Right lung (tissue), 5 donors: ENCODE results near the gene GIMAP4. TPM values are rescaled to one million over a fixed set of nuclear protein-coding genes. Genes with fewer than 3 reads are reported as not detected.
"Not testable (repeated sequence)": the region's sequence is repeated elsewhere in the genome, so short reads cannot be mapped to it uniquely, and the experiment has no call there.

Experiments
- DNase-seq, 2 donors: peaks; one replicate each; pipeline ENCODE4 v3.0.0-alpha.2; 2013
- polyA plus RNA-seq, 5 donors: library from polyadenylated mRNA; unstranded; fragments of 120-200 nt; gene quantifications; one replicate each; pipeline versions ENCODE4 v1.2.1 to v1.2.3, GENCODE V29; 2013; ENCODE audit warnings: inconsistent platforms in 1 of 5, low replicate concordance in 1 of 5; ENCODE audit not compliant: insufficient read length in 5 of 5, insufficient read depth in 1 of 5

The GIMAP4 gene
- polyA plus RNA-seq, 5 donors: 65.4 to 106 (median 78.0) TPM

DNA sequence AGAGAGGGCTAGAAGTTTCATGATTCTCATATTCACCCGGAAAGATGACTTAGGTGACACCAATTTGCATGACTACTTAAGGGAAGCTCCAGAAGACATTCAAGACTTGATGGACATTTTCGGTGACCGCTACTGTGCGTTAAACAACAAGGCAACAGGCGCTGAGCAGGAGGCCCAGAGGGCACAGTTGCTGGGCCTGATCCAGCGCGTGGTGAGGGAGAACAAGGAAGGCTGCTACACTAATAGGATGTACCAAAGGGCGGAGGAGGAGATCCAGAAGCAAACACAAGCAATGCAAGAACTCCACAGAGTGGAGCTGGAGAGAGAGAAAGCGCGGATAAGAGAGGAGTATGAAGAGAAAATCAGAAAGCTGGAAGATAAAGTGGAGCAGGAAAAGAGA, 5.3 kb downstream of the GIMAP4 start:
- DNase-seq: no peak

DNA sequence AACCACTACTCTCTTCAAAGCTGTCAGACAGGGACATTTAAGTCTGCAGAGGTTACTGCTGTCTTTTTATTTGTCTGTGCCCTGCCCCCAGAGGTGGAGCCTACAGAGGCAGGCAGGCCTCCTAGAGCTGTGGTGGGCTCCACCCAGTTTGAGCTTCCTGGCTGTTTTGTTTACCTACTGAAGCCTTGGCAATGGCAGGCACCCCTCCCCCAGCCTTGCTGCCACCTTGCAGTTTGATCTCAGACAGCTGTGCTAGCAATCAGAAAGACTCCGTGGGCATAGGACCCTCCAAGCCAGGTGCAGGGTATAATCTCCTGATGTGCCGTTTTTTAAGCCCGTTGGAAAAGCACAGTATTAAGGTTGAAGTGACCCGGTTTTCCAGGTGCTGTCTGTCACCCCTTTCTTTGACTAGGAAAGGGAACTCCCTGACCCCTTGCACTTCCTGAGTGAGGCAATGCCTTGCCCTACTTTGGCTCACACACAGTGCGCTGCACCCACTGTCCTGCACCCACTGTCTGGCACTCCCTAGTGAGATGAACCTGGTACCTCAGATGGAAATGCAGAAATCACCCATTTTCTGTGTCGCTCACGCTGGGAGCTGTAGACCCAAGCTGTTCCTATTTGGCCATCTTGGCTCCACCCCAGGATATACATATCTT, 12.9 kb downstream of the GIMAP4 start:
- not testable (repeated sequence) for DNase-seq

- no peak for DNase-seq
These were observed 13.6 kb downstream of the GIMAP4 start for GRCh38 chr7:150580638-150581394.

DNA sequence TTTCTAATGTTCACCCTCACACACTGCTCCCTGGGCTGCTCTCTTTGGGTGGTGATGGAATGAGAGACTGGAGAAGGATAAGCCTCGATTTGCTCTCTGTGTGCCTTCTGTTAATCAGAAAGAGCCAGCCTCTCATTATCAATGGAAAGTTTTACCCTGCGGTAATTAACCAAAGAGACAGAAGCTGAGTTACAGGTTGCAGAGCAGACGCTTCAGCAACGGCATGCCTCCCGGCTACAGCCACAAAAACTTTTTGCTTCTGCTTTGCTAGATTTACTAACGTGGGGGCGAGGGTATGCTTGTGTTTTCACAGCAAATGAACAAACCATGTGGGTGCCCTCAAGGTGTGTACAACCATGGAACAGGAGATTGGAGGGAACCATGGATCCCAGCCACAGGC, 18.0 kb downstream of the GIMAP4 start:
- no peak for DNase-seq

DNA sequence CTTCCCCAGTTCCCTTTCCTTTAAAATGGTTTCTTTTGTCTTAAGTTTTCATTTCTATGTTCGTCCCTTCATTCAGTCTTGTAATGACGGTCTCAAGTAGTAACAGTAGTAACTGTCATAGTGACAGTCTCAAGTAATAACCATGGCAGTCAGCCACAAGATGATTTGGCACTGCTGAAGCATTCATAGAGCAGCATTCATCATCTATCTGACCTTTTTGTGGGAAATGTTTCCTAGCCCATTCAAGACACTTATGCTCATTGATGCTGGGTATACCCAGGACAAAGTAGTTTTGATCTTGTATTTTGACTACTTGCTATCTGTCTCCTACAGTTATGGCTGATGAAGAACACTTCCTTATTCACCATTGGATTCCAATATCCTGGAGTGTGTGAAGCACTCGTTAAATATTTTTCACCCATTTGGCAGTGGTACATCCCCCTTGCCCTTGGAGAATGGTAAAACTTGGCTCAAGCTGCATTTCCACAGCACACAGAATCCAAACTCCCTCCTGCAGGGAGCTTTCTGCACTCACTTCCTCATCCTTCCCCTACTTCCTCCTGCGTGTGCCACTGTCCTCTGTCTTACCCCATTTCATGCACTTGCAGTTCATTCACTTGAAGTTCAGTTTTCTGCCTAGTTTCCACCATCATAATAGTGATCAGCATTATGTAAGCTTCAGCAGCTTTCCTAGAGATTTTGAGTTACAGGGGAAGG, 19.0 kb downstream of the GIMAP4 start:
- no peak for DNase-seq

DNA sequence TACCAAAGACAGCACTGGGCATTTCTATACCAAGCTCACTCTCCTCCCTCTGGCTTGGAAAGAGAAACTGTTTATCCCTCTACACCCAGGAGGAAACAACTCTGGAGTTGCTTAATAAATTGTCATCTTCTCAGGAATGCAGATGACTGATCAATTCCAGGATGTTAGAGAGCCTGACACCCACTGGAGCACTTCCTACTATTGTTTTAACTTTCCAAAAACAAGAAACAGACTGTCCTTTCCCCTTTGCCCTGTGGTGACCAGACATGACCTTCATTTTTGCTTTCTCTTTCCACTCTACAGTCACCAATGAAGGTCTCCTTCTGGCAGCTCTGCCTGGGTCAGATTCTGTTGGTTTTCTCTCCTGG, 19.6 kb downstream of the GIMAP4 start:
- peak; percentile 15 to 30 for DNase-seq

- no peak for DNase-seq
These were observed 20.4 kb downstream of the GIMAP4 start for GRCh38 chr7:150587551-150587950.

GRCh38 chr7:150594805-150595204, 27.6 kb downstream of the GIMAP4 start:
- DNase-seq: no peak

GRCh38 chr7:150595361-150595760, 28.2 kb downstream of the GIMAP4 start:
- no peak for DNase-seq

GRCh38 chr7:150603600-150603999, 36.4 kb downstream of the GIMAP4 start:
- DNase-seq: not testable (repeated sequence)

- no peak for DNase-seq
These were observed 43.0 kb downstream of the GIMAP4 start for GRCh38 chr7:150610233-150610632.

DNA sequence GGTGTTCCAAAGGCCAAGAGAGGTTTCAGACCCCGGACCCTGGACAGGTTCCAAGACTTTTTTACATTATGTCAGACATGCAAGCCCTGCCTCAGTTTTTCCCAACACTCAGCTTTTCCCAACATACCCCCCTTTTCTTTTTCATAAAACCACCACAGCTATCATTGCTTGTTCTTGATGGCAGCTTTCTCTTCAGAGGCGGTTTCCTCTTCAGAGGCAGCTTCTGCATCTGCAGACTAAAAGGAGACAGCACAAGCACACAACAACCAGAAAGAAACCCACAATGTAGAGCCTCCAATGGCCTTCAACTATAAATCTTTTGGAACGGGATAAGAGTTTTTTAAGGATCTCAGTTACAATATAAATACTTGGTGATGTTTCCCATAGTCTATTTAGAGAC, 45.7 kb downstream of the GIMAP4 start:
- DNase-seq: no peak

DNA sequence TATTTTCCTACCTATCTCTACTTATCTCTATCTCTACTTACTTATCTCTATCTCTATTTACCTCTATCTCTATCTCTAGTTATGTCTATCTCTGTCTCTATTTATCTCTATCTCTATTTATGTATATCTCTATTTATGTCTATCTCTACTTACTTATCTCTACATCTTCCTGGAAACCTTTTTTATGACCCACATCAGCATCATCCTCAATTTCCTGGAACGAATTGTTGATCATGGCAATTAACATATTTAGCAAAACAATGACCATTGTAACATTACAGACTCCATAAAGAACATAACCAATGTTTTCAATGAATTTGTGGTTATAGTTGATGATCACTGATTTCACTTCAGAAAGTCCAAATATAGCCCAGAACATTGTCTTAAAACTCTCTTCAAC, 46.7 kb downstream of the GIMAP4 start:
- no peak for DNase-seq

GRCh38 chr7:150614426-150614825, 47.2 kb downstream of the GIMAP4 start:
- DNase-seq: not testable (repeated sequence)

DNA sequence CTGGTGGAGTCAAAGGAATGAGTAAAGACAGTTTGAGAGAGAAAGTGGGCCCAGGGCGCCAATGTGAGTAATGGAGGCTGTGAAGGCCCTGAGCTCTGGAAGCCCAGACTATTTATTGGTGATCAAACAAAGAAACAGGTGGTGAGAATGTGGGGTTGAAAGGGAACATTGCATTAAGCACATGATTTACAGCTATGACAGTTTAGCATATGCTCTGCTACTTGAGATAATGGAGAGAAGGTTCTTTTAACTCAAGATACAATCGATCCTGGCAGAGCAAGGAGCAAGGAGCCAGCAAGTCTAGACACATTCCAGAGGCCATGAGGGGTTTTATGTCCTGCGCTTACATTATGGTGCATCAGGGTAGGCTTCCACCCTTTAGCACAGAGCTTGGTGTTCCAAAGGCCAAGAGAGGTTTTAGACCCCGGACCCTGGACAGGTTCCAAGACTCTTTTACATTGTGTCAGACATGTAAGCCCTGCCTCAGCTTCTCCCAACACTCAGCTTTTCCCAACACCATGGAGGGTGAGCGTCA, 48.1 kb downstream of the GIMAP4 start:
- not testable (repeated sequence) for DNase-seq

- DNase-seq: no peak
These were observed 52.9 kb downstream of the GIMAP4 start for GRCh38 chr7:150620061-150620460.

GRCh38 chr7:150620617-150621371, 53.6 kb downstream of the GIMAP4 start:
- DNase-seq: no peak

DNA sequence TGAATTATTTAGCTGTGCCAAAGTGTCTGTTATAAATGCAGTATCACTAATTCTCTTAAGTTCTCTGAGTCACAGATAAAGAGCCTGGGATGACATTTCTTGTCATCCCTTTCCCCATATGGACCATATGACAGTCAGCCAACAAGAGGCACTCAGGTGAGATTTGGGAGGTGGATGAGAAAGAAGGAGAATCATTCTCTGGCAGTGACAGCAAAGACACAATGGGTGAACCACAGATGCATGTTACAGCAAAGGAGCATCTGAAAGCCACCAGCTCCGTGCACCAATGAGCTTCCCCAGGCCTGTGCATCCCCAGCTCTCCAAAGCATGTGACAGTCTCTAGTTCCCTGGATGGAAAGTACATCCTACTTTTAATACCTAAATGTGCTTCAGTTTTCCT, 54.2 kb downstream of the GIMAP4 start:
- no peak for DNase-seq
